Natural killer cell treated with Interleukin-12 subunit alpha and Interleukin-12 subunit beta and Interleukin-15 and Interleukin-18, amount 100 ng/mL, for 72 hours (primary cell): ENCODE data around the gene SLC10A7. TPM values are rescaled to one million over a fixed set of nuclear protein-coding genes. Genes with fewer than 3 reads are reported as not detected.

ENCODE experiments used
- ATAC-seq, 2 donors: fragments of 150-1000 bp; cut with Tn5 transposase in 1 of 2; sonication (Bioruptor Pico), chemical (Tn5 transposase) in 1 of 2; 2 replicates each; pipeline ENCODE4 v1.10.0; 2021
- DNase-seq: peaks from one replicate; pipeline ENCODE4 v3.0.0; 2022; ENCODE audit warnings: low spot score
- H3K27ac Mint-ChIP-seq, 2 donors: 1 replicate in 1 of 2; 2 replicates in 1 of 2; pipeline ENCODE4 v1.8.0; 2022; ENCODE audit warnings: mixed read lengths in 2 of 2, mild to moderate bottlenecking in 1 of 2, moderate library complexity in 1 of 2
- H3K27me3 Mint-ChIP-seq, 2 donors: 1 replicate in 1 of 2; 2 replicates in 1 of 2; pipeline ENCODE4 v1.8.0; 2022; ENCODE audit warnings: mixed read lengths in 2 of 2
- H3K36me3 Mint-ChIP-seq: one replicate; pipeline ENCODE4 v1.8.0; 2022; ENCODE audit warnings: mixed read lengths
- H3K4me1 Mint-ChIP-seq, 2 donors: 1 replicate in 1 of 2; 2 replicates in 1 of 2; pipeline ENCODE4 v1.8.0; 2022; ENCODE audit warnings: low read depth in 2 of 2, mixed read lengths in 2 of 2, mild to moderate bottlenecking in 1 of 2
- H3K4me3 Mint-ChIP-seq: one replicate; pipeline ENCODE4 v1.8.0; 2022; ENCODE audit warnings: mixed read lengths
- H3K9me3 Mint-ChIP-seq: 2 replicates; pipeline ENCODE4 v1.8.0; 2022; ENCODE audit warnings: mixed read lengths
- total RNA-seq, 2 donors: library from RNA; stranded (reverse); gene quantifications; one replicate each; pipeline ENCODE4 v1.2.3, GENCODE V29; 2022

The SLC10A7 gene
- total RNA-seq, 2 donors from 2014 or later, result 31.1 to 33.9 TPM

GRCh38 chr4:146329050-146329716 lies 192.6 kb downstream of the SLC10A7 start:
- no peak for ATAC-seq
- Mint-ChIP-seq H3K36me3 (peaks cover 5% of the 10 kb centered on the region), H3K4me3 (no peak overlapping the region), H3K27ac (no peak overlapping the region), H3K4me1 (no peaks in the 10 kb centered on the region), H3K9me3 (no peaks in the 10 kb centered on the region), H3K27me3 (no peaks in the 10 kb centered on the region)
- no peak for DNase-seq

- Mint-ChIP-seq H3K27ac (no peak overlapping the region), H3K9me3 (no peaks in the 10 kb centered on the region), H3K27me3 (no peaks in the 10 kb centered on the region), H3K4me3 (no peak overlapping the region), H3K4me1 (no peaks in the 10 kb centered on the region), H3K36me3 (peaks cover 5% of the 10 kb centered on the region)
- DNase-seq (no peak), ATAC-seq (peak in 1 of 2 donors; percentile 41)
These were observed 193.7 kb downstream of the SLC10A7 start for GRCh38 chr4:146327859-146328650.

- Mint-ChIP-seq H3K9me3 (no peaks in the 10 kb centered on the region), H3K27ac (no peak overlapping the region), H3K4me3 (no peak overlapping the region), H3K4me1 (no peaks in the 10 kb centered on the region), H3K36me3 (no peaks in the 10 kb centered on the region), H3K27me3 (no peaks in the 10 kb centered on the region)
- ATAC-seq (no peak), DNase-seq (no peak)
These were observed 202.8 kb downstream of the SLC10A7 start for GRCh38 chr4:146318894-146319293.

- no peak for DNase-seq
- H3K9me3 Mint-ChIP-seq, result no peaks in the 10 kb centered on the region
- no peak overlapping the region for H3K4me3 Mint-ChIP-seq
These were observed 204.0 kb downstream of the SLC10A7 start for GRCh38 chr4:146317783-146318182.

GRCh38 chr4:146315184-146315583 lies 206.6 kb downstream of the SLC10A7 start:
- H3K27me3 Mint-ChIP-seq, result no peaks in the 10 kb centered on the region
- H3K4me3 Mint-ChIP-seq, result no peak overlapping the region
- no peaks in the 10 kb centered on the region for H3K36me3 Mint-ChIP-seq

More at GRCh38 chr4:146317783-146318182, 204.0 kb downstream of the SLC10A7 start:
- Mint-ChIP-seq H3K36me3 (no peaks in the 10 kb centered on the region), H3K27me3 (no peaks in the 10 kb centered on the region), H3K4me1 (no peaks in the 10 kb centered on the region), H3K27ac (no peak overlapping the region)
- no peak for ATAC-seq

GRCh38 chr4:146311238-146311970 lies 210.3 kb downstream of the SLC10A7 start:
- ATAC-seq (no peak), DNase-seq (no peak)
- Mint-ChIP-seq H3K9me3 (no peaks in the 10 kb centered on the region), H3K36me3 (no peaks in the 10 kb centered on the region), H3K27ac (no peak overlapping the region), H3K27me3 (no peaks in the 10 kb centered on the region), H3K4me3 (no peak overlapping the region), H3K4me1 (peaks cover 5 to 6% of the 10 kb centered on the region in 2 donors)

More at GRCh38 chr4:146315184-146315583, 206.6 kb downstream of the SLC10A7 start:
- Mint-ChIP-seq H3K9me3 (no peaks in the 10 kb centered on the region), H3K4me1 (peaks cover 5 to 6% of the 10 kb centered on the region in 2 donors), H3K27ac (no peak overlapping the region)
- DNase-seq, result no peak
- ATAC-seq, result no peak

GRCh38 chr4:146310319-146311021 lies 211.3 kb downstream of the SLC10A7 start:
- Mint-ChIP-seq H3K4me3 (no peak overlapping the region), H3K27ac (no peak overlapping the region), H3K27me3 (no peaks in the 10 kb centered on the region), H3K9me3 (no peaks in the 10 kb centered on the region), H3K36me3 (no peaks in the 10 kb centered on the region), H3K4me1 (peaks cover 5 to 6% of the 10 kb centered on the region in 2 donors)
- DNase-seq (no peak), ATAC-seq (no peak)

- Mint-ChIP-seq H3K27ac (no peak overlapping the region), H3K9me3 (no peaks in the 10 kb centered on the region), H3K27me3 (no peaks in the 10 kb centered on the region), H3K36me3 (peaks cover 6% of the 10 kb centered on the region), H3K4me1 (peaks cover 5 to 6% of the 10 kb centered on the region in 2 donors), H3K4me3 (no peak overlapping the region)
- DNase-seq (no peak), ATAC-seq (no peak)
These were observed 212.8 kb downstream of the SLC10A7 start for GRCh38 chr4:146308951-146309350.

GRCh38 chr4:146302822-146303221 lies 218.9 kb downstream of the SLC10A7 start:
- DNase-seq, result no peak
- no peaks in the 10 kb centered on the region for H3K27me3 Mint-ChIP-seq
- no peaks in the 10 kb centered on the region for H3K9me3 Mint-ChIP-seq
- H3K27ac Mint-ChIP-seq, result no peak overlapping the region
- no peak overlapping the region for H3K4me3 Mint-ChIP-seq
- H3K36me3 Mint-ChIP-seq, result peaks cover 6% of the 10 kb centered on the region
- peaks cover 8 to 19% of the 10 kb centered on the region in 2 donors for H3K4me1 Mint-ChIP-seq
- ATAC-seq, result no peak

- Mint-ChIP-seq H3K27me3 (no peaks in the 10 kb centered on the region), H3K27ac (peak overlapping the region in 1 of 2 donors; percentile 10), H3K4me3 (no peak overlapping the region), H3K36me3 (peaks cover 5% of the 10 kb centered on the region), H3K9me3 (no peaks in the 10 kb centered on the region), H3K4me1 (peaks cover 8 to 19% of the 10 kb centered on the region in 2 donors)
- ATAC-seq (no peak), DNase-seq (no peak)
These were observed 222.1 kb downstream of the SLC10A7 start for GRCh38 chr4:146299607-146300006.

- no peaks in the 10 kb centered on the region for H3K9me3 Mint-ChIP-seq
- DNase-seq (no peak), ATAC-seq (no peak)
These were observed 227.0 kb downstream of the SLC10A7 start for GRCh38 chr4:146294776-146295175.

GRCh38 chr4:146292508-146292907 lies 229.2 kb downstream of the SLC10A7 start:
- H3K9me3 Mint-ChIP-seq, result no peaks in the 10 kb centered on the region
- H3K27ac Mint-ChIP-seq, result no peak overlapping the region
- no peak for ATAC-seq
- no peak for DNase-seq
- H3K4me1 Mint-ChIP-seq, result no peaks in the 10 kb centered on the region
- H3K4me3 Mint-ChIP-seq, result no peak overlapping the region
- H3K36me3 Mint-ChIP-seq, result peaks cover 13% of the 10 kb centered on the region
- no peaks in the 10 kb centered on the region for H3K27me3 Mint-ChIP-seq

More at GRCh38 chr4:146294776-146295175, 227.0 kb downstream of the SLC10A7 start:
- H3K4me3 Mint-ChIP-seq, result no peak overlapping the region
- peaks cover 6 to 7% of the 10 kb centered on the region in 2 donors for H3K4me1 Mint-ChIP-seq
- no peak overlapping the region for H3K27ac Mint-ChIP-seq
- peaks cover 13% of the 10 kb centered on the region for H3K36me3 Mint-ChIP-seq
- no peaks in the 10 kb centered on the region for H3K27me3 Mint-ChIP-seq

GRCh38 chr4:146291313-146291712 lies 230.4 kb downstream of the SLC10A7 start:
- no peaks in the 10 kb centered on the region for H3K9me3 Mint-ChIP-seq
- H3K27ac Mint-ChIP-seq, result no peak overlapping the region
- no peaks in the 10 kb centered on the region for H3K27me3 Mint-ChIP-seq
- ATAC-seq (no peak), DNase-seq (no peak)
- no peaks in the 10 kb centered on the region for H3K4me1 Mint-ChIP-seq
- no peak overlapping the region for H3K4me3 Mint-ChIP-seq
- H3K36me3 Mint-ChIP-seq, result peaks cover 13% of the 10 kb centered on the region
